ENCODE data around the gene RBM12.

Gene RBM12

DNA sequence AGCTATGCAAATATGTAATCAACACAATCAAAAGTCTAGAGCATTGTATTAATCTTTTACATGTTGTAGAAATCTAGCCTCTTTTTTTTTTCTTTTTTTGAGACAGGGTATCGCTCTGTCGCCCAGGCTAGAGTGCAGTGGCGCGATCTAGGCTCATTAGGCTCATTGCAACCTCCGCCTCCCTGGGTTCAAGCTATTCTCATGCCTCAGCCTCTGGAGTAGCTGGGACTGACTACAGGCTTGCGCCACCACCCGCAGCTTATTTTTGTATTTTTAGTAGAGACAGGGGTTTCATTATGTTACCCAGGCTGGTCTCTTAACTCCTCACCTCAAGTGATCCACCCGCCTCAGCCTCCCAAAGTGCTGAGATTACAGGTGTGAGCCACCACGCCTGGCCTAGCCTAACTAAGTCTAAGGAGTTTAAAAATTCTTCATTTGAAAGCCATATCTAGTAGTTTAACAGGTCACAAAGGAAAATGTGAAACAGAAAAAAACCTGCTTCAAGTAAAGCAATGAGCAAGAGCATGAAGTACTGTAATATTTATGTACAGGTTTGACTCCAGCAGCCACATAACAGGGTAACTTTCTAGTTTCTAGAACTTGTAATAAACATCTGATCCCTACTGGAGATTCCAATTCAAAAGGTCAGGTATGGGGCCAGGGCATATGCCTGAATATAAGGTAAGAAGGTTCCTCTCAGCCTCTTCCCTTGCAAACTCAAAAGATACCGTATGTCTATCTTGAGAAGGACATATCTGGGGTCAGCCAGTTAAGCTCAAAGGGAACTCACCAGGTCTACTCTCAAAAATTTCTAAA is 4.4 kb downstream of the RBM12 start:
- FAIRE-seq (no peak), DNase-seq (ENCODE audit: insufficient read length, low spot score) (no peak)

DNA sequence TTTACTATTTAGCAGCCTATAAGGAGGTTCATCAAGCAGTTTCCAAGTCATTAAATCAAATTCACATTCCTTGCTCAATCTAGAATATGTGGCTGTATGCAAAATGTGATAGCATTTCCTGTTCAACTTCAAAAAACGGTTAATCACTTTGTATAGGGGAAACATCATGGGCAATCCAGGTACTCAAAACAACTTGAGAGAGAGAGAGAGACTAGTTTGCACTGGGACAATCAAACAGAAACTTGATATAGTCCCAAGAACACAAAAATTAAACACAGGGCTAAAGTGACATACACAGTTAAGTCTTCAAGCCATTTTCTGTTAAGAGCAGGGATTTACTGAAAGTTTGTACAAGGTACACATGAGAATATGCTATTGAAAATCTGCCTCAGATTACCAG is 7.4 kb downstream of the RBM12 start:
- DNase-seq (ENCODE audit: insufficient read length, low spot score) (no peak), FAIRE-seq (no peak)

DNA sequence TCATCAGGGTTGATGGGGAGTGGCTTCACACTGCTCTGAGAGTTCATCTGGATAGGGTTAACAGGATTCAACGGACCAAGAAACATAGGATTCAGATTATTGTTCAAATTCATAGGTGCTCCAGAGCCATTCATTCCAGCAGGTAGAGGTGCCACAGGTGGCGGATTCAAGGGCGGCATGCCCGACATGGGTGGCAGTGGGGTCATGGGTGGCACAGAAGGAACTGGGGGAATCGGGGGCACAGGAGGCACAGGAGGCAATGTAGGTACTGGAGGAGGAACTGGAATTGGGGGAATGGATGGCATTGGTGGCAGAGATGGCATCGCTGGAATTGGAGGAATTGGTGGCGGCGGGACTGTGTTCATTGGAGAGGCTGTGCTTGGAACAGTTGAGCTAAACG is 10.3 kb downstream of the RBM12 start:
- FAIRE-seq (no peak), DNase-seq (ENCODE audit: insufficient read length, low spot score) (no peak)

DNA sequence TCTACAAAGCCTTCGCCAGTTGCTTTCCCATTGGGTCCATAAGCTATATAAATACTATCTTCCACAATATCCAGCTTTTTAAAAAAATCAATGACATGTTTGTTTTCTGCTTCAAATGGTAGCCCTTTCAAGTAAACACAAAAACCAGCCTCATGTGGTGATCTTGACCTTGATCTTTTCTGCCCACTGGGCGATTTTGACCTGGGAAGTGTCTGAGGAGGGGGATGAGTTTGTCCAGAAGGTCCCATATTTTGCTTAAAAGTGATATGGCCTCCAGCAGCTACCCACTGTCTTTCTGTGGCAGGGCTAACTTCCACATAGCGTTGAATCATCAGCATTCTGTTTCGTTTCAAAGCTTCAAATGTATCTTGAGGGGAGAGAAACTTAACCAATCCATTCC is 10.8 kb downstream of the RBM12 start:
- no peak for DNase-seq (ENCODE audit: insufficient read length, low spot score)
- FAIRE-seq, result no peak

DNA sequence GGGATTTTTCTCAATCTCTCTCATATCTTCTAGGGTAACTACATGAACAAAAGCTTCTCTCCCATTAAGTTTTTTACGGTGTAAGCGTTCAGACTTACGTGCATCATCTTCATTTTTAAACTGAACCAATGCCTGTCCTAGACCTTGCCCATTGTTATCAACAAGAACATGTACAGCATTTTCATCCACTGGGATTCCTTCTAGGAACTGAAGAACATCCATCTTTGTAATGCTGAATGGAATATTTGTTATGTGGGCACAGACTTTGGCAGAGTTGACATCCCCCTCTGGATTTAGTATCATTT is 11.3 kb downstream of the RBM12 start:
- FAIRE-seq (no peak), DNase-seq (ENCODE audit: insufficient read length, low spot score) (no peak)

DNA sequence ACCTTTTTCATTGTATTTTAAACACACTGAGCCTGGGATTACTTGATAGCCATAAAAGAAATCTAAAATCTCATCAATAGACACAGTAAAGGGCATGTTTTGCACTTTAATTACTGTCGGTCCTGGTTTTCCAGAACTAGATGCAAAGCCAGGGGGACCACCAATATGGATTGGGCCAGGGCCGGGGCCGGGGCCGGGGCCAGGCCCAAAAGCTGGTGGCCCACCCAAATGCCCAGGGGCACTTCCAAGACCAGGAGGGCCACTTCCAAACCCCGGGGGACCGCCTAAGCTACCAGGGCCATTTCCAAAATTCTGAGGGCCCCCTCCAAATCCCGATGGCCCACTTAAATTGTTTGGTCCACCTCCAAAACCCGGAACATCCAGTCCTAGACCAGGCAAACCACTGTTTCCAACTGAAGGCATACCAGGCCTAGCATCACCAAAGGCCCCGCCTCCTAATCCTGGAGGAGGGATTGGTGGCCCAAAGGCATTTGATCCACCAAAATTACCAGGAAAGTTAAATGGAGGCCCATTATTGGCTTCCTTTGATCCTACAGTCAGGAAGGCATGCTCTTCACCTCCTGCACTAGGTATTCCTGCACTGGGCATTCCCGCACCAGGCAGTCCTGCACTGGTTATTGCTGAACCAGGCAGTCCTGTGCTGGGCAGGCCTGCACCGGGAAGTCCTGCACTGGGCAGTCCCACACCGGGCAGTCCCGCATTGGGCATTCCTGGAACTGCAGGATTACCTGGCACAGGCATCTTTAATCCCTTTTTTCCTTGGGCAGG is 11.9 kb downstream of the RBM12 start:
- FAIRE-seq (no peak), DNase-seq (ENCODE audit: insufficient read length, low spot score) (no peak)

DNA sequence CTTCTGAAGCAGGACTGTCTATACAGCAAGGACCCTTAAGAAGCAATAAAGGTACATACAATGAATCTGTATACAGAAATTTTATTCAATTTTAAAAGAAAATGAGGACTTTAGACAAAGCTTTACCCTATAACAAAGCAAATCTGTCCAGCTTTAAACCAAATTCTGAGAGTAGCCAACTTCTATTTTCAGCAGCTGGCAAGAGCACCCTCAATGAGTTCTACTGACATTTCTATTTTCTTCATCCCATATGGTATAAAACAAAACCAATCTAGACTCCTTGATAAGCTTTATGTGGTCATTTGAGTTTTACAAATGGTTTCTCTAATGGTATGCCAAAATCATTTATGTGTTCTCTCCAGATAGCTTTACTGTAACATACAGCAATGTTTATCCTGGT is 12.7 kb downstream of the RBM12 start:
- DNase-seq (ENCODE audit: insufficient read length, low spot score) (no peak), FAIRE-seq (no peak)

DNA sequence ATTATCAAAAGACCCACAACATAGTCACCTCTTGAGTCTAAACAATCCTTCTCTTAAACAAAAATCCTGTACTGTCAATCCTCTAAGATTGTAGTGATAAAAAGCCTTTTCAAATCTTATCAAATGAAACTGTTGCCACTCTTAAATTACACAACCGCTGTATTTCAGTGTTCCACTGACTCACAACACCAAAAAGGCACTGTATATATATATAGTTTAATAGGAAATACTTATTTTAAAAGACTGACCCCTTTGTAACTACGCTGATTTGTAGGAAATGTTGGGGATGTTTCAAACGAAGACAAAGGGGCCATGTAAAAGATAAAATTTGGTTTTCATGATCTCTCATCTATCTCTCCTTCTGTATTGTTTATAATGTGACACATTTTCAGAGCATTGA is 14.1 kb downstream of the RBM12 start:
- DNase-seq (ENCODE audit: insufficient read length, low spot score), result no peak
- FAIRE-seq, result no peak

DNA sequence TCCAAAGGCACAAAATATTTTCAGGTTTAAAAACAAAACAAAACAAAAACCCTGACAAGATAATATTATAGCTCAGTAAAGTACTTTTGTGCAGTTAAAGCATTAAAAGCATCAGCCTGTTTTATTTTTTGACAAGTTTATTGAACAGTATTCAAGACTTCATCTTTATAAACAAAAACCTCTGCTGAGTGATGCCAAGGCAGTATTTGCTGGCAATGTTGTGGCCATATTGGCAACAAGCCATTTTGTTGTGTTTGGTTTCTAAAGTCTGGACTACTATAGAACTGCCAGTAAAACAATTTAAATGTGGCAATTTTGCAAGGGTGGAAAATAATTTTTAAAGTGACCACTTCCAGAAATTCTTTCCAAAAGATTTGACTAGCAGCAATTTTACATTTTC is 15.9 kb downstream of the RBM12 start:
- FAIRE-seq, result no peak
- no peak for DNase-seq (ENCODE audit: insufficient read length, low spot score)

DNA sequence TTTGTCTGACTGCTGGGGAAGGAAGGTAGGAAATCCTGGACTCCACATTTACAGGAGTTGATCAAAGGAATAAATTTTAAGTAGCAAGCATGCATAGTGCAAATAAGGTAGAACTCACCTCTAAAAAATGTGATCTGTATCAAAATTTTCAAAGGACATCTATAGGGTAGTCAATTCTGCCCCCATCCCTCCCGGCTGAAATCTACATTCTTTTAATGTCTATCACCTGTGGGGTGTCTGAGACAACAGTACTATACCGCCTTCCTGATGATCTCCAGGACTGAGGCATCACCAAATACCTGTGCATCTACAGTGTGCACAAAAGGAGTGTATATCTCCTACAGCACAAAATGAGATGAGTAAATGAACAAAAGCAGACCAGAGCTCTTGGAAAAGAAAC is 19.9 kb downstream of the RBM12 start:
- FAIRE-seq, result no peak

DNA sequence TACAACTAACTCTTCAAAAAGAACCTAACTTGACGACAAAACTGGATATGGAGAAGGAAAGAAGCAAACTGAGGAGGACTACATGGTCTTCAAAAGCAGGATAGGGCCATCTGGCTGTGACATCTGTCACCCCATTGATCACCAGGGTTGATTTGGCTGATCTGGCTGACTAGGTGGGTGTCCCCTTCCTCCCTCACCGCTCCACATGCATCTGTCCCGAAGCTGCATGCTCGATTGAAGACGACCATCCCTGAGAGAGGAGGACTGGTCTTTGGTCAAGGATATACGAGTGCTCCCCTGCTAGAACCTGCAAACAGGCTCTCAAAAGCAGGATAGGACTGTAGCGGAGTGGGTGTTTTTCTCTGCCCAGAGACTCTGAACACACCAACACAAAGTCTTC is 21.7 kb downstream of the RBM12 start:
- DNase-seq (ENCODE audit: insufficient read length, low spot score), result no peak
- no peak for FAIRE-seq

More for the DNA sequence above, 19.9 kb downstream of the RBM12 start:
- no peak for DNase-seq (ENCODE audit: insufficient read length, low spot score)

DNA sequence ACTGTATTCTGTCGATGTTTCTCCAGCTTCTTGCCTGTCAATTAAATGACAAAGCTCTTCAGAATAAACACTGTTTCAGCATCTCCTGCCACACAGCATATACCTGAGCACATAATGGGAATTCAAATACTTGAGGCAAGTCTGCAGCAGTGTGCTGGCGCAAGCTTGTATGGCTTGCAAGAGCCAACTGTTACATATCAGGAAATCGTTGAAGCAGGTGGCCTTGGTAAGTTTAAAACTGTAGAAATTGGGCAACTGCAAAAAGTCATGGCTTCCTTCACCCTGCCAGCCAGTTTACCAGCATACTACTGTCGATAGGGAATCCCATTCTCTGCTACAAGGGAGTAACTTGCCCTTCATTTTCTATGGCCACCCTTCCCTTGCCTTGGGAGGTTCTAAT is 23.0 kb downstream of the RBM12 start:
- DNase-seq (ENCODE audit: insufficient read length, low spot score), result no peak
- FAIRE-seq, result no peak

DNA sequence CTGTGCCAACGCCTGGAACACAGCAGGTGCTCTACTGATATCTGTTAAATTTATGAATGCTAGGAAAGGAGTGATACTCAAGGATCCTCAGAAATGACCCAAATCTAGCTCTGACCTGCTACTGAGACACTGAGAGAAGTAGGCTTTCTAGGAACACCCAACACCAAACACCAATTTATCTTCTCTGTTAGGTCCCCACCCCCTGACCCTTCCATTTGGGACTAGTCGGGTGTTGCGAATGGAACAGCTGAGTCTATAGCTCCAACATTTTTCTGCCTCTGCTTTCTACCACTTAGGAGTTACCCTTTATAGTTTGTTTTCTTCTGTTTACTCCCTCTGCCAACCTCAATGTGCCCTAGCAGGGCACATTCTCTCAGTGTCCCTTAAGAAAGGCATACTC is 24.0 kb downstream of the RBM12 start:
- FAIRE-seq, result no peak
- DNase-seq (ENCODE audit: insufficient read length, low spot score), result no peak

DNA sequence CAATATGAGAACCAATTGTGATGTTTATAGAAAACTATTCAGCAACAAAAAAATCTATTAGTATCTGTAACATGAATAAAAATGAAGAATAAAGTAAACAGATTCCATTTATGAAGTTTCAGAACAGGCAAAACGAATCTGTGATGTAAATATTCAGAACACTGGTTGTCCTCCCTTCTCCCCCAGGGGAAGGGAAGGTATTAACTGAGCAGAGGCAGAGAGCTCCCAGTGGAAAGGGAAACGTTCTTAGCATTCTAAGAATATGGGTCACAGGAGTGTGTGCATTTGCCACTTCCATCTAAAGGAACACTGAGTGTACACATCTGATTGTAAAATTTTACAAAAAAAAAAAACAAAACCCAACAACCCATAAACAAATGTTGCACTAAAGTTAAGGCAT is 25.9 kb downstream of the RBM12 start:
- DNase-seq (ENCODE audit: insufficient read length, low spot score), result no peak
- no peak for FAIRE-seq

DNA sequence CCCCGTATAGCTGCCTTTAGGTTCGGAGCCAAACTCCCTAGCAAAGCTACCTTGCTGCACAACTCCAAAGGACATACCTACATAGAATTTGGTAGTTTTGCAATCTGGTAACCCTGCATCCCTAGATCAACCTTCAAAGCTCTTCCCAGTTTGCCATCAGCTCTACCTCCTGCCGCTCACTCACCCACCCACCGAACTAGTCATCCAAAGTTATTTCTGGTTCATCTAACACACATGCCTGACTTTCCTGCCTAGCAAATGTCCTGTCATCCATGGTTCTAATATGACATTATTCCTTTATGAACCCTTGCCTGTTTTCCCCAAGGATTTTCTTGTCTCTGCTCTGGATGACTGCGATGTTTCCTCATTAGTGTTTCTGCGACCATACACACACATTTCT is 27.4 kb downstream of the RBM12 start:
- FAIRE-seq, result no peak
- DNase-seq (ENCODE audit: insufficient read length, low spot score), result no peak

DNA sequence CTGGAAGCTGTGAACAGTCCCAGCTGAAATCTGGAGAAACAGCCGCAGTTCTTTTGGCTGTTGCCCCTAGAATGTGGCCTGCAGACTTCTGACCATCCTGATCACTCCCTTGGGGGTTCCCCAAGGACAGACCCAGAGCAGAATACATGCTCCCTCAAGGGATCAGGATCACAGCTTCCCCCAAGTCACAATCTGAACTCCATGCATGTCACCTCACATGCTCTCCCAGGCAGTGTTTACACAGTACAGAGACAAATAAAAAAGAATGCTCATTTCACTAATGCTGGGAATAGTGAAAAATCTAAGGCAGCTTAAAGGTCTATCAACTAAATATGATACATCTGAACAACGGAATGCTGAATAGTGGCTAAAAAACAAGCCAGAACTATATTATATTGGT is 28.6 kb downstream of the RBM12 start:
- FAIRE-seq (no peak), DNase-seq (ENCODE audit: insufficient read length, low spot score) (no peak)

DNA sequence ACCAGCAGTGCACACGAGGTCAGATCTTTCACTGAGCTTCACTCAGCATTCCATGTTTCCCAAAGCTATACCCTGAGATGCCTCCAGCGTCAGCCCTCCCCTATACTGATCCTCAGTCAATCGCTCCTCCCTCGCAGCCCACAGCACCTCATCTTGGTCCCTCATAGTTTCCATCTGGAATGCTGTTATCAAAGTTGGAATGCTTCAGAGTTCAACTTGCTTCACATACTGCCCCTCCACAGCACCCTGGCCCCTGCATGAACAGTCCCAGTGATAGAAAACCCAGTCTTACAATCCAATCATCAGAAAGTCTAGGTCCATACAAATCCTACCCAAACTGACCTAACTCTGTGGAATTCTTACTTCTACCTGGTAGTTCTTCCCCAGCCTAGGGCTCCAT is 29.0 kb downstream of the RBM12 start:
- DNase-seq (ENCODE audit: insufficient read length, low spot score), result no peak

DNA sequence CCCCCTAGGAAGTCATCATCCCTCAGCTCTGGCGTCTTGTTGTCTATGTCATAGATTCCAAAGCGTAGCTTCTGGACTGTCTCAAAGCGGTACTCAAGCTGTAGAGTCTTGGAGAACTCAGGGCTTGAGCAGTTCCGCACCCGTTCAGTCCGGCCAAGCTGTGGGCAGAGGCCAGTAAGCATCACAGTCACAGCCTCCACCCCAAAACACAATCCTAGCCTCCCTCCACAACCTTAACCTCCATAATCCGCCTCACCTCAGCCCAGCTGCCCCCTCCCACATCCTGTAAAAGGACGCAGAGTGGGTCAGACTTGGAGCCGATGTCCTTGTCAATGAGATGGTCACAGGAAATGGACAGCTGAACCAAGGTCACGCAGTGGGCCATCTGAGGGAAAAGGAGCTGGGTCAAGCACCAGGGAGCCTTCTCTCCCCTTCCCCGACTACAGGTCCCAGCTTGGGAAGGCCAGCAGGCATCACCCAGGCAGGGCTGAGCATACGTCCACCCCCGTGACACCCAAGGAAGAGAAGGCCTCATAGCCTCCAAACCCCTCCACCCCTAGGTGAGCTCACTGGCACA is 32.1 kb downstream of the RBM12 start:
- DNase-seq (ENCODE audit: insufficient read length, low spot score), result no peak

More for the DNA sequence above, 29.0 kb downstream of the RBM12 start:
- FAIRE-seq, result no peak

DNA sequence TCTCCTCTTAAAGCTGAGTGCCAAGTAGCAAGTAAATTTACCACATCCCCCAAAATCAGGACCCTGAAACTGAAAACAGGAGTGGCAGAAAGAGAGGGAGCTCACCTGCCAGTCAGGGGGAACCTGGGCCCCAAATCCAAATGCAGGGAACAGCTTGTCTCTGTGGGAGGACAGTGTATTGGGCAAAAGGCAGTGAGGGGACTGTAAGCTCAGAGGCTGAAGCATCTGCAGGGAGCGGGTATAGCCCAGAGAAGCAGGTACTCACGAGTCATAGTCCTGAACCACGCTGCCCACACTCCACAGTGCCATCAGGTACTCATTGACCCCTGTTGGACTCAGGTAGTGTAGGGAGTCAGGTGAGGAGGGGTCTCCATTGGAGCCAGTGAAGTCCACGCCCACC is 34.1 kb downstream of the RBM12 start:
- FAIRE-seq, result no peak
- DNase-seq (ENCODE audit: insufficient read length, low spot score), result no peak

More for the DNA sequence above, 32.1 kb downstream of the RBM12 start:
- no peak for FAIRE-seq

DNA sequence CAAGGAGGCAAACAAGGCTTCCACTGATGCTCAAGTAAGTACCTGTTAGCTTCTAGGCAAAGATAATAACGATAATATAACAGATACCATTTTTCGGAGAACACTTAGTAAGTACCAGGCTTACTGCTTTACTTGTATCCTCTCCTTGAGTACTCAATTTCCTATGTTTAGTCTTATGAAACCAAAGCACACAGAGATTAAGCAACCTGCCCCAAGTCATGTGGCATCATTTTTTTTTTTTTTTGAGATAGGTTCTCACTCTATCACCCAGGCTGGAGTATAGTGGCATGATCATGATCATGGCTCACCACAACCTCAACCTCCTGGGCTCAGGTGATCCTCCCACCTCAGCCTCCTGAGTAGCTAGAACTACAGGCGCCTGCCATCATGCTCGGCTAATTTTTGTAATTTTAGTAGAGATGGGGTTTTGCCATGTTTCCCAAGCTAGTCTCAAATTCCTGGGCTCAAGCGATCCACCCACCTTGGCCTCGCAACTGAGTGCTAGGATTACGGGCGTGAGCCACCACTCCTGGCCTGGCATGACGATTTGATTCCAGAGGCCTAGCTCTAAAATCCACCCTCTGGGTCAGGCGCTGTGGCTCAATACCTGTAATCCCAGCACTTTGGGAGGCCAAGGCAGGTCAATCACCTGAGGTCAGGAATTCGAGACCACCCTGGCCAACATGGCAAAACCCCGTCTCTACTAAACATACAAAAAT is 35.1 kb downstream of the RBM12 start:
- DNase-seq (ENCODE audit: insufficient read length, low spot score) (no peak), FAIRE-seq (no peak)

DNA sequence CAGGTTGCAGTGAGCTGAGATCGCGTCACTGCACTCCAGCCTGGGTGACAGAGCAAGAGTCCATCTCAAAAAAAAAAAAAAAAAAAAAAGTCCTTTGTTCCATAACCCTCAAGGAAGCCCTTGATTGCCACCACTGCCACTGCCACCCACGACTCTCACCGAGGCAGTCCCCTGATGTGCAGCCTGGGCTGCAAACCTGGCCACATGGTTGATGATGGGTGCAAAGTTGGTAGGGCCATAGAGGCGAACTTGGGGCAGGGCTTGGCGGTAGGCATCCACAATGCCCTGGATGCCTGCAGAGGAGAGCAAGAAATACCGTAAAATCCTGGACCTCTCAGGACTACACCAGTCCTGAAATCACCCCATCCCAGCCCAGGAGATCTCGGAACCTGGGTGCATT is 37.6 kb downstream of the RBM12 start:
- no peak for FAIRE-seq
- no peak for DNase-seq (ENCODE audit: insufficient read length, low spot score)
